ENCODE data around the gene FOCAD. TPM values are rescaled to one million over a fixed set of nuclear protein-coding genes. Genes with fewer than 3 reads are reported as not detected.

Gene FOCAD
- total RNA-seq, 1 donor from 2014 or later = 28.7 TPM

- no peak for ATAC-seq (ENCODE audit: poor library complexity)
- no peak for DNase-seq
- intact Hi-C loops (cut with DNase I) = no loop called here
Observed at GRCh38 chr9:20781092-20781491, 97.0 kb downstream of the FOCAD start.

DNA sequence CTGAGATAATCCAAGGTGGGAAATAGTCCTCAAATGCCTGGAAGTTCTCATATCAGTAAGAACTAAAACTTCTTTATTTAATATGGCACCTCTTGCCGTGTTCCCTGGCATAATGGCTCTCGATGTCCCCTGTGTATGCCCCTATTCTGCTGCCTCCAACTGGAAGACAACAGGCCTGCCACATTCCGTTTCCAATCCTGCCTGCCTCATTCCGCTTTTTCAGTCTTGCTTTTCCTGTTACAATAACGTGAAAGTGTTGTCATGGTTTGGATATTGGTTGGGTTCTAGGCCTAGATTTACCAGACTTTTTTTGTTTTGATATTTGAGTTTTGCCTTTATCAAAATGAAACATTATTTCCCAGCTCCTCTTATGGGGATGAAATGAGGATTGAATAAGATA, 98.2 kb downstream of the FOCAD start:
- ATAC-seq (ENCODE audit: poor library complexity) = no peak
- intact Hi-C loops (cut with DNase I) = no loop called here
- DNase-seq = no peak

GRCh38 chr9:20783057-20784038, 99.3 kb downstream of the FOCAD start:
- DNase-seq (no peak), ATAC-seq (ENCODE audit: poor library complexity) (no peak)
- intact Hi-C loops (cut with DNase I) = no loop called here

DNA sequence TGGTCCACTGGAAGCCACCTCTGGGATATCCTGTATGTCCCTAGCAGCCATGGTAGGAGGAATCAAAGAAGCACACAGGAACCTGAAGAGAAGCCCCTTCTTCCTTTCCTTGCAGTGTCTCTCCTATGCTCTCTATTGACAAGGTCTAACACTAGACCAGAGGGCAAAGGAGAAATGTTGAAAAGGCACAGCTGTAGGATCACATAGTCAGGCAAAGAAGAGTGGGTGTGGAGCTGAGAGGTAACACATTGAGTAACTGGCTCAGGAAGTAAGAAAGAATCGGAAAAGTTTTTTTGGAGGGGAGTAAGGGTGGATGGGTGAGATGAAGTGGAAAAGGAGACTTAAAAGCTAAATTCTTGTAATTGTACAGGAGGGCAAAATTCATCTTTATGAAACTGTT, 100.1 kb downstream of the FOCAD start:
- intact Hi-C loops (cut with DNase I) = no loop called here
- ATAC-seq (ENCODE audit: poor library complexity) = no peak
- DNase-seq = no peak

GRCh38 chr9:20786807-20787206, 102.7 kb downstream of the FOCAD start:
- intact Hi-C loops (cut with DNase I) = no loop called here
- DNase-seq (no peak), ATAC-seq (ENCODE audit: poor library complexity) (no peak)

DNA sequence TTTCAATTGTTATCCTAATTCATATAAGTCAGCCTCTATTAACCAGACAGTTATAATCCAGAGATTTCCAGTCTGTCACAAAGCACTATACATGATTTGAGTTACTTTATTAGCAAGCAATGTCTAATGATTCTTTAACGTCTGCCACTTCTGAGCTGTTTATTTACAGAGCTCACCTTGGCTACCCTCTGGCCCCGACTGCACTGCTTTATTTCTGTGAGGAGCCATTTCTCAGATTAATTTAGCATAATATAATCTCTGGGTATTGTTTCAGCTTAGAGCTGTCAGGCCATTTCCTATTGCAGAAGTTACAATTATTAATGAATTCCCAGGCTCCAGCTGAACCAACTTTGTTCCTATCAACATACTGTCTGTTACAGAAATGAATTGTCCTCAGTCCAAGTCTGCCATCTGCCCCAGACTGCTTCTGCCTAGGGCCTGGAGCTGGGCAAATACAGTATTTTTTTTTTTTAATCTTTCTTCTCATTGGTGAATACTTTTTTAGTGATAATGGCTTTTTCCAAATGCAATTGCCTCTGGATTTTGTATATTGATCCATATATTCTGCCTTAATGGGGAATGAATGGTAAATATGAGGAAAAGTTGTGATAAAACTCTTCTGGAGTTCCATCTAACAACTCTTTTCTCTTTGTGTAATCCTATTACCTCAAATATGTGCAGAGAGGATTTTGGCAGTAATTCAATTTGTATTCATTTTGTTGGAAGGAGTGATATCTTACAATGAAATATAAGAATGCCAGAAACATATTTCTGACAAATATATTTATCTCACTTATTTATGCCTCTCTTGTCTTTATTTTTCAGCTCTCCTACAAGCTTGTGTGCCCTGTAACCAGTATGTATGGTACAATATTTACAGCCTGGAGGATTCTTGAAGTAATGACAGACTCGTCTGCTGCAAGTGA, 104.7 kb downstream of the FOCAD start:
- DNase-seq (no peak), ATAC-seq (ENCODE audit: poor library complexity) (no peak)
- intact Hi-C loops (cut with DNase I) = no loop called here

GRCh38 chr9:20790721-20791120, 106.7 kb downstream of the FOCAD start:
- DNase-seq (no peak), ATAC-seq (ENCODE audit: poor library complexity) (no peak)
- intact Hi-C loops (cut with DNase I) = no loop called here

- ATAC-seq (ENCODE audit: poor library complexity) (no peak), DNase-seq (no peak)
- intact Hi-C loops (cut with DNase I) = no loop called here
Observed at GRCh38 chr9:20791682-20792081, 107.6 kb downstream of the FOCAD start.

DNA sequence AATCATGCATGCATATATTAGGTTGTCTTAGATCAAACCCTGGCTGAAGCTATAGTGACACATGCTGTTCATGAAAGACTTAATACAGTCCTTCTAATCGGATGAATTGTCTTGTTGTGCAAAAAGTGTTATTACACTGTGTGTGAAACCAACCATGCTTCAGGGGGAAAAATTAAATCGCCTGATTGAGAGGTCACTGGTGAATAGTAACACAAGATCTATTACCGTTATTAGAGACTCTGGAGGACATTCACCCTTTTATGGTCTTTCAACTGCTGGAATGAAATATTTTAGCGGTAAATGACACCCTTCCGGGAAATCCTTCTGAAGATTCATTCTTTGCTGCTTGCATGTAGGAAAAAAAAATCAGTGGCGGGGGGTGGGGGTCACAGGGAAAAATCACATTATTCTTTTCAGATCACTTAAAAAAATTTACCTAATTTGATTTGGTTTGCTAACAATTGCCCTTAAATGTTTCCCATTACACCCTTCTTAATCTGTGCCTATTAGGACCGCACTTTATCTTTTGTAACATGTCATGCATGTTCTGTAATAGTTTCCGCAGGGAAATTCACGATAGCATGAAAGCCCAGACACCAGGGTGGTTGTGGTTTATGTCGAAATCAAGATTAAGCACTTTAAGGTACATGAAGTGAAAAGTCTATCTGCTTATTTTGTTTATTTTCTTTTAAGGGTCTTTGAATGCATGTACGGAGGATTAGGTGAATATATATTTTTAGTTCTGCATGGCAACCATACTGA, 120.6 kb downstream of the FOCAD start:
- ATAC-seq (ENCODE audit: poor library complexity) = no peak
- DNase-seq = no peak
- intact Hi-C loops (cut with DNase I) = no loop called here

DNA sequence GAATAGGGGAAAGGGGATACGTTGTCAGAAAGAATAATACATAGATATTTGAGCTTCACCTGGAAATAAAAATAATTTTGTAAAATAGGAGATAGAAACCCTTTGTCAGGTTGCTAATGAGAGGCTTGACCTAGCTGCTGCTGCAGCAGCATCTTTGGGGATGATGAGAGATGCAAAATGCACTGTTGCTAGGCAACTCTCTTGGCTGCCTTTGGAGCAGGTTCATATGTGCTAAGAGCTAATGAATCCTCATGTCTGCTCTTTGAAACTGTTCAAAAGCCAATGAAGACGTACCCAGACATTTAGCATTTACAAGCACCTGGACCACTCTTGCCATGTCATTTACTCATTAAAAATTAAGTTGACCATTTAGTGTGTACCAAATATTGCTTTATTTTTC, 121.7 kb downstream of the FOCAD start:
- no peak for ATAC-seq (ENCODE audit: poor library complexity)
- DNase-seq = no peak
- intact Hi-C loops (cut with DNase I) = no loop called here

GRCh38 chr9:20808002-20808401, 123.9 kb downstream of the FOCAD start:
- DNase-seq (no peak), ATAC-seq (ENCODE audit: poor library complexity) (no peak)
- intact Hi-C loops (cut with DNase I) = no loop called here

GRCh38 chr9:20811872-20812271, 127.8 kb downstream of the FOCAD start:
- intact Hi-C loops (cut with DNase I) = no loop called here
- DNase-seq (no peak), ATAC-seq (ENCODE audit: poor library complexity) (no peak)

DNA sequence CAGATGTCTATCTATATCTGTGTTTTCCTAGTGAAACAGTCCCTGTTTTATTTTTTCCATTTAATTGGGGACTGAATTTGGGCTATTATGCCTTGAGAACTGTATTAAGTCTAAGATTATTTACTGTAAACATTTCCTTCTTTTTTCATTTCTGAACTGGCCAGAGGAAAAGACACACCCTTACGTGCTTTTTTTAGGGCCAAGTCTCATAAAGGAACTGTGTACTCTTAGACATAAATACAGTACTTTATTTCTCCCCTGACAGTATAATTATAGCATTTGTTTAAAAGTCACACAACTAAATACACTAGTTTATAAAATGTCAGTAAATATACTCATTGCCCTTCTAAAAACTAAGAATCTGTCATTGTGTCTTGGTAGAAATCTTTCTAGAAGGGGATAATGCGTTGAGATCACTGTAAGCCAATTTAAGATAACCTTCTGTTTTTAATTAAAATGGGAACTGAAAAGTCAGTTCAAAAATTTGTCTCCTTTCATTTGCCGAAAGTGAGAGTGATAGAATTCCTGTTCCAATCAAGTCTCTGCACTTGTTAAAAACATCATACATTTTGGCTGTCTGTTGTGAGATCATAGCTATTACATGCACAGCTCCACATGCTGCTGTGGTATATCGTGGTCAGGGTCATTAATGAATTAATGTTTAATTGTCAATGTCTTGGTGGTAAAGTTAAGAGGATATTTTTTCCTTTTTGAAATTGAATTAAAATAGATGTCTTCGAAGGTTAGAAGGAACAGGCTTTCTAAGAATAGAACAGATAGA, 132.1 kb downstream of the FOCAD start:
- ATAC-seq (ENCODE audit: poor library complexity) (no peak), DNase-seq (no peak)
- intact Hi-C loops (cut with DNase I) = no loop called here

- no peak for DNase-seq
- intact Hi-C loops (cut with DNase I) = no loop called here
- ATAC-seq (ENCODE audit: poor library complexity) = no peak
Observed at GRCh38 chr9:20823051-20823450, 139.0 kb downstream of the FOCAD start.

- intact Hi-C loops (cut with DNase I) = no loop called here
- no peak for ATAC-seq (ENCODE audit: poor library complexity)
Observed at GRCh38 chr9:20831028-20831427, 147.0 kb downstream of the FOCAD start.

GRCh38 chr9:20832775-20833174, 148.7 kb downstream of the FOCAD start:
- no peak for DNase-seq
- no peak for ATAC-seq (ENCODE audit: poor library complexity)
- intact Hi-C loops (cut with DNase I) = no loop called here

More at GRCh38 chr9:20831028-20831427, 147.0 kb downstream of the FOCAD start:
- no peak for DNase-seq

GRCh38 chr9:20835377-20836286, 151.6 kb downstream of the FOCAD start:
- intact Hi-C loops (cut with DNase I) = no loop called here
- DNase-seq (no peak), ATAC-seq (ENCODE audit: poor library complexity) (no peak)
